K562 (cell line): Measurements from ENCODE around the gene SLFN12. TPM values are rescaled to one million over a fixed set of nuclear protein-coding genes. Genes with fewer than 3 reads are reported as not detected.

Source experiments
- ATAC-seq: fragments of 200-7000 bp; cut with Tn5 transposase; 3 replicates; pipeline ENCODE4 v1.9.1; 2020; ENCODE audit warnings: moderate library complexity
- BruUV-seq: library from RNA; stranded (reverse); fragments of 400-500 nt; replicated peaks from 2 replicates; lab custom pipeline; 2021; lab: Mats Ljungman, UMichigan
- CTCF ChIA-PET: fragments of 300-600 bp; formaldehyde crosslinking; extraction: SDS; loops from one replicate; lab custom pipeline; 2021; ENCODE audit warnings: low intra/inter-chr PET ratio; lab: Yijun Ruan, JAX
- POLR2A ChIA-PET: fragments of 300-600, 350-650 bp; sonication (Branson Sonifier 250); formaldehyde crosslinking; extraction: SDS; loops from one replicate; lab custom pipeline; 2021; ENCODE audit warnings: antibody characterized with exemption, inconsistent platforms; lab: Yijun Ruan, JAX
- DNase-seq, 4 experiments: peaks; one replicate each; pipeline versions ENCODE4 v3.0.0 to v3.0.0-alpha.2; 2011 to 2018; ENCODE audit warnings: low spot score in 3 of 4, mixed read lengths in 3 of 4; ENCODE audit errors: extremely low read depth in 1 of 4
- FAIRE-seq: peaks from 2 replicates; lab custom pipeline; 2011; peaks lifted over from hg19 to GRCh38; lab: Jason Lieb, UNC
- H2AFZ ChIP-seq: 2 replicates; pipeline ENCODE4 v1.6.0; 2011; ENCODE audit warnings: low read depth, low read length, control low read depth, inconsistent platforms
- H3K27ac ChIP-seq: fragments of 200-600 bp; 3 replicates; pipeline ENCODE4 v1.8.0; 2011; ENCODE audit warnings: low read depth, mild to moderate bottlenecking, control low read depth, inconsistent platforms, low read length, moderate library complexity, mixed read lengths; ENCODE audit errors: extremely low read depth
- H3K27me3 ChIP-seq, 2 experiments: fragments of 300-600 bp in 1 of 2; 2 replicates in 1 of 2; 3 replicates in 1 of 2; pipeline versions ENCODE4 v1.6.0 to v1.8.0; 2011; ENCODE audit warnings: inconsistent platforms in 2 of 2, low read length in 2 of 2, mild to moderate bottlenecking in 1 of 2, mixed read lengths in 1 of 2, moderate library complexity in 1 of 2; ENCODE audit not compliant: control insufficient read depth in 2 of 2, insufficient read depth in 2 of 2
- H3K36me3 ChIP-seq: fragments of 300-600 bp; 3 replicates; pipeline ENCODE4 v1.8.0; 2011; ENCODE audit warnings: mild to moderate bottlenecking, low read length, inconsistent platforms; ENCODE audit not compliant: control insufficient read depth, insufficient read depth
- H3K4me1 ChIP-seq, 2 experiments: fragments of 200-600 bp in 1 of 2; replicated peaks in 1 of 2; 2 replicates in 1 of 2; 3 replicates in 1 of 2; pipeline versions ENCODE4 v1.5.1 to v1.8.0; 2011; ENCODE audit warnings: inconsistent platforms in 2 of 2, low read length in 2 of 2, mild to moderate bottlenecking in 1 of 2, mixed read lengths in 1 of 2, moderate library complexity in 1 of 2; ENCODE audit not compliant: control insufficient read depth in 2 of 2, insufficient read depth in 2 of 2
- H3K4me2 ChIP-seq: 2 replicates; pipeline ENCODE4 v1.6.1; 2011; ENCODE audit warnings: low read length, control low read depth, inconsistent platforms, mixed read lengths; ENCODE audit not compliant: insufficient read depth
- H3K4me3 ChIP-seq: fragments of 200-600 bp; sonication (generic), shearing (Covaris generic); 2 replicates; pipeline ENCODE4 v1.5.1; 2016; ENCODE audit warnings: control low read depth, inconsistent platforms
- H3K79me2 ChIP-seq: fragments of 200-600 bp; 3 replicates; pipeline ENCODE4 v1.8.0; 2011; ENCODE audit warnings: low read length, inconsistent platforms; ENCODE audit not compliant: control insufficient read depth, insufficient read depth
- H3K9ac ChIP-seq, 2 experiments: 2 replicates each; pipeline versions ENCODE4 v1.6.0 to v1.6.1; 2011; ENCODE audit warnings: low read depth in 2 of 2, low read length in 2 of 2, control low read depth in 1 of 2, inconsistent platforms in 1 of 2, mild to moderate bottlenecking in 1 of 2, mixed read lengths in 1 of 2; ENCODE audit not compliant: insufficient read depth in 1 of 2
- H3K9me1 ChIP-seq: one replicate; pipeline ENCODE4 v1.6.0; 2011; ENCODE audit warnings: inconsistent platforms, mild to moderate bottlenecking, low read length, moderate library complexity; ENCODE audit not compliant: control insufficient read depth, insufficient read depth
- H3K9me3 ChIP-seq: replicated peaks from 2 replicates; pipeline ENCODE4 v1.5.1; 2011; ENCODE audit warnings: low read depth, low read length, inconsistent platforms; ENCODE audit not compliant: control insufficient read depth, insufficient read depth
- H4K20me1 ChIP-seq: replicated peaks from 2 replicates; pipeline ENCODE4 v1.6.1; 2011; ENCODE audit warnings: low read length, inconsistent platforms, mixed read lengths; ENCODE audit not compliant: control insufficient read depth, insufficient read depth
- CBX5 ChIP-seq: IDR thresholded peaks from 2 replicates; pipeline ENCODE4 v1.6.1; 2014; ENCODE audit warnings: low read depth, borderline replicate concordance
- LARP7 ChIP-seq: fragments of 450-650 bp; IDR thresholded peaks from 2 replicates; pipeline ENCODE4 v1.6.1; 2016
- RB1 ChIP-seq: fragments of 450-650 bp; IDR thresholded peaks from 2 replicates; pipeline ENCODE4 v1.6.1; 2017; ENCODE audit warnings: low read depth, mild to moderate bottlenecking
- RFX5 ChIP-seq: IDR thresholded peaks from 2 replicates; pipeline ENCODE4 v1.6.1; 2011; ENCODE audit warnings: low read depth, mild to moderate bottlenecking, improper control_type of control experiment, low read length
- SNIP1 ChIP-seq: fragments of 450-650 bp; IDR thresholded peaks from 2 replicates; pipeline ENCODE4 v1.7.1; 2017; ENCODE audit warnings: low read depth, mild to moderate bottlenecking
- ZFP30 ChIP-seq: fragments of 250-450 bp; sonication (Bioruptor Pico); IDR thresholded peaks from 2 replicates; pipeline ENCODE4 v1.8.0; 2022; ENCODE audit warnings: moderate library complexity, mild to moderate bottlenecking, inconsistent platforms, borderline replicate concordance
- ZNF274 ChIP-seq: IDR thresholded peaks from 2 replicates; pipeline ENCODE4 v1.6.1; 2011; ENCODE audit warnings: low read depth, mild to moderate bottlenecking, low read length, moderate library complexity, borderline replicate concordance
- WGBS: fragments of 100-300 bp; shearing (Covaris generic); methylation state at CpG from one replicate; pipeline ENCODE4 v1.1.6; 2016; ENCODE audit warnings: low coverage, mixed read lengths; ENCODE audit not compliant: insufficient coverage; ENCODE audit errors: missing lambda C conversion rate; 5-methylcytosine and 5-hydroxymethylcytosine counted together
- in situ Hi-C: fragments of 300-500 bp; cut with MboI; formaldehyde crosslinking; loops from 4 replicates; pipeline ENCODE4 v1.15.0; 2018; ENCODE audit warnings: inconsistent platforms, mixed read lengths
- intact Hi-C: fragments of 100-400 bp; cut with micrococcal nuclease; formaldehyde crosslinking; loops from 2 replicates; pipeline ENCODE4 v1.14.2; 2022
- polyA plus RNA-seq, 8 experiments: library from polyadenylated mRNA; depleted of rRNA in 4 of 8; stranded (reverse) in 5 of 8; unstranded in 3 of 8; fragments of >200 nt; fragmentation: Nextera tagmentation in 2 of 8; fragmentation: Illumina TruSeq in 1 of 8; extraction: Ambion mirVana in 2 of 8; extraction: Trizol in 1 of 8; gene quantifications; 2 replicates each; pipeline versions ENCODE4 v1.2.1 to v1.2.3, GENCODE V29; 2011 to 2014; ENCODE audit warnings: inconsistent platforms in 1 of 8, missing spikeins in 1 of 8
- total RNA-seq, 7 experiments: library from RNA; depleted of rRNA in 6 of 7; stranded (reverse); fragments of >200 nt in 6 of 7; fragmentation: Illumina TruSeq in 2 of 7; extraction: Trizol in 2 of 7; gene quantifications; 2 replicates each; pipeline versions ENCODE4 v1.2.1 to v1.2.3, GENCODE V29; 2011 to 2021; ENCODE audit warnings: low replicate concordance in 1 of 7
- TF ChIP-seq, protein P1 (sequence below): sonication (generic); formaldehyde crosslinking; IDR thresholded peaks from 2 replicates; pipeline ENCODE4 v1.9.0; 2022; ENCODE audit warnings: mild to moderate bottlenecking, missing genetic modification reagents
- TF ChIP-seq, protein P2 (sequence below): fragments of 450-650 bp; IDR thresholded peaks from one replicate; pipeline ENCODE4 v1.6.1; 2018; ENCODE audit warnings: mild to moderate bottlenecking, moderate library complexity; ENCODE audit not compliant: partially characterized antibody
- TF ChIP-seq, protein P3 (sequence below): IDR thresholded peaks from 2 replicates; pipeline ENCODE4 v1.6.1; 2014; ENCODE audit warnings: antibody characterized with exemption

The SLFN12 gene
- total and polyA plus RNA-seq, 9 of the 15 experiments (the other 6 are each of a cell fraction or from before 2014, with no cell fraction given): 0.01 to 0.09 (median 0.07) TPM; not detected in 6

DNA sequence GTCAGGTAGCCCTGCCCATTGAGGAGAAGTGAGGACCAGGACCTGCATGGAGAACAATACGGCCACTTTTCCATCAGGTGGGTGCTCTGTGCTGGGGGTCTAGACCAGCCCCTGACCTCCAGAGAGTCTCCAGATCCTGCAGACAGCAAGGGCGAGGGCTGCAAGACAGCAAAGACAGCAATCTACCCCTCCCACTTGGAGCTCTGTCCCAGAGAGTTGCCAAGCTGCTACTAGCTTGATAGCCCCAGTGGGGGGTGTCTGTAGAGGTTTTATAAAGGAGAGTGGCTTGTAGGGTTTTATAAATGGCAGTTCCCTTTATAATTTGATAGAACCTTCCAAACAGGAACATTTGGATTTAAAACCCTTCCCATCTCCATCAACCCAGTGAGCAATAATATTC, 42.1 kb downstream of the SLFN12 start:
- ChIA-PET POLR2A (no interaction called here), CTCF (no interaction called here)
- DNase-seq: no peak
- no peak for ATAC-seq
- in situ Hi-C loops: no loop called here
- Histone ChIP-seq H2AFZ (no peak overlapping the region), H3K9ac (no peak overlapping the region), H3K4me1 (no peaks in the 10 kb centered on the region; a peak in 1 of 5 replicates), H3K27ac (no peak overlapping the region), H3K9me1 (no peaks in the 10 kb centered on the region), H3K79me2 (no peaks in the 10 kb centered on the region), H3K36me3 (no peaks in the 10 kb centered on the region), H3K9me3 (no peaks in the 10 kb centered on the region), H3K4me2 (no peak overlapping the region), H3K4me3 (no peak overlapping the region), H3K27me3 (no peaks in the 10 kb centered on the region; a peak in 1 of 5 replicates), H4K20me1 (no peaks in the 10 kb centered on the region)
- FAIRE-seq: no peak
- TF ChIP-seq, protein P1, sequence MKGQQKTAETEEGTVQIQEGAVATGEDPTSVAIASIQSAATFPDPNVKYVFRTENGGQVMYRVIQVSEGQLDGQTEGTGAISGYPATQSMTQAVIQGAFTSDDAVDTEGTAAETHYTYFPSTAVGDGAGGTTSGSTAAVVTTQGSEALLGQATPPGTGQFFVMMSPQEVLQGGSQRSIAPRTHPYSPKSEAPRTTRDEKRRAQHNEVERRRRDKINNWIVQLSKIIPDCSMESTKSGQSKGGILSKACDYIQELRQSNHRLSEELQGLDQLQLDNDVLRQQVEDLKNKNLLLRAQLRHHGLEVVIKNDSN (CRISPR knock-in tag): no peak
- TF ChIP-seq LARP7: no peak
- intact Hi-C loops: no loop called here
- 0% methylated on average over 2 of the region's 2 CpGs for WGBS
- BruUV-seq: no TSS peak

DNA sequence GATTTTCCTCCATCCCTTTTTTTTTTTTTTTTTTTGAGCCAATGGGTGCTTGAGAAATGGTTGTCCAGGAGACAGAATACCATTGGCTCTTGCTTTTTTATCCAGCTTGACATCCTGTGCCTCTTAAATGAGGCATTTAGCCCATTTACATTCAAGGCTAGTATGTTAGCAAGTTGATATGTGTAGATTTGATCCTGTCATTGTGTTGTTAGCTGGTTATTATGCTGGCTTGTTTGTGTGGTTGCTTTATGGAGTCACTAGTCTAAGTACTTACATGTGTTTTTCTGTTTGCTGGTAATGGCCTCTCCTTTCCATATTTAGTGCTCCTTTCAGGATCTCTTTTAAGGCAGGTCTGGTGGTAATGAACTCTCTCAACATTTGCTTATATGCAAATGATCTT, 44.8 kb downstream of the SLFN12 start:
- Histone ChIP-seq H3K4me1 (no peaks in the 10 kb centered on the region), H3K9me1 (no peaks in the 10 kb centered on the region), H3K9ac (no peak overlapping the region), H3K27me3 (no peaks in the 10 kb centered on the region; a peak in 1 of 5 replicates), H4K20me1 (no peaks in the 10 kb centered on the region), H2AFZ (no peak overlapping the region), H3K9me3 (no peaks in the 10 kb centered on the region)
- no TSS peak for BruUV-seq
- no peak for ATAC-seq
- no peak for FAIRE-seq
- TF ChIP-seq CBX5 (no peak), ZNF274 (no peak), RB1 (no peak), ZFP30 (no peak), SNIP1 (no peak), RFX5 (no peak), LARP7 (no peak)
- TF ChIP-seq, protein P2, sequence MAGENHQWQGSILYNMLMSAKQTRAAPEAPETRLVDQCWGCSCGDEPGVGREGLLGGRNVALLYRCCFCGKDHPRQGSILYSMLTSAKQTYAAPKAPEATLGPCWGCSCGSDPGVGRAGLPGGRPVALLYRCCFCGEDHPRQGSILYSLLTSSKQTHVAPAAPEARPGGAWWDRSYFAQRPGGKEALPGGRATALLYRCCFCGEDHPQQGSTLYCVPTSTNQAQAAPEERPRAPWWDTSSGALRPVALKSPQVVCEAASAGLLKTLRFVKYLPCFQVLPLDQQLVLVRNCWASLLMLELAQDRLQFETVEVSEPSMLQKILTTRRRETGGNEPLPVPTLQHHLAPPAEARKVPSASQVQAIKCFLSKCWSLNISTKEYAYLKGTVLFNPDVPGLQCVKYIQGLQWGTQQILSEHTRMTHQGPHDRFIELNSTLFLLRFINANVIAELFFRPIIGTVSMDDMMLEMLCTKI: no peak
- TF ChIP-seq, protein P3, sequence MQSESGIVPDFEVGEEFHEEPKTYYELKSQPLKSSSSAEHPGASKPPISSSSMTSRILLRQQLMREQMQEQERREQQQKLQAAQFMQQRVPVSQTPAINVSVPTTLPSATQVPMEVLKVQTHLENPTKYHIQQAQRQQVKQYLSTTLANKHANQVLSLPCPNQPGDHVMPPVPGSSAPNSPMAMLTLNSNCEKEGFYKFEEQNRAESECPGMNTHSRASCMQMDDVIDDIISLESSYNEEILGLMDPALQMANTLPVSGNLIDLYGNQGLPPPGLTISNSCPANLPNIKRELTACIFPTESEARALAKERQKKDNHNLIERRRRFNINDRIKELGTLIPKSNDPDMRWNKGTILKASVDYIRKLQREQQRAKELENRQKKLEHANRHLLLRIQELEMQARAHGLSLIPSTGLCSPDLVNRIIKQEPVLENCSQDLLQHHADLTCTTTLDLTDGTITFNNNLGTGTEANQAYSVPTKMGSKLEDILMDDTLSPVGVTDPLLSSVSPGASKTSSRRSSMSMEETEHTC: no peak
- TF ChIP-seq, all 486 proteins: peak for 0
- in situ Hi-C loops: no loop called here
- Histone ChIP-seq H3K4me3 (no peak overlapping the region), H3K79me2 (no peaks in the 10 kb centered on the region), H3K36me3 (no peaks in the 10 kb centered on the region), H3K27ac (no peak overlapping the region), H3K4me2 (no peak overlapping the region)
- CTCF ChIA-PET: no interaction called here
- POLR2A ChIA-PET: no interaction called here
- DNase-seq: no peak
- intact Hi-C loops: no loop called here
